GM12872 (cell line): ENCODE results near the gene IGFBP2.

ENCODE experiments used
- TF ChIP-seq, protein P1 (sequence below): IDR thresholded peaks from 3 replicates; pipeline ENCODE4 v1.5.1; 2011; ENCODE audit warnings: low read depth, mild to moderate bottlenecking, low read length, moderate library complexity; ENCODE audit not compliant: insufficient read depth

The IGFBP2 gene

GRCh38 chr2:216604458-216604857 lies 28.8 kb upstream of the IGFBP2 start:
- TF ChIP-seq, protein P1, sequence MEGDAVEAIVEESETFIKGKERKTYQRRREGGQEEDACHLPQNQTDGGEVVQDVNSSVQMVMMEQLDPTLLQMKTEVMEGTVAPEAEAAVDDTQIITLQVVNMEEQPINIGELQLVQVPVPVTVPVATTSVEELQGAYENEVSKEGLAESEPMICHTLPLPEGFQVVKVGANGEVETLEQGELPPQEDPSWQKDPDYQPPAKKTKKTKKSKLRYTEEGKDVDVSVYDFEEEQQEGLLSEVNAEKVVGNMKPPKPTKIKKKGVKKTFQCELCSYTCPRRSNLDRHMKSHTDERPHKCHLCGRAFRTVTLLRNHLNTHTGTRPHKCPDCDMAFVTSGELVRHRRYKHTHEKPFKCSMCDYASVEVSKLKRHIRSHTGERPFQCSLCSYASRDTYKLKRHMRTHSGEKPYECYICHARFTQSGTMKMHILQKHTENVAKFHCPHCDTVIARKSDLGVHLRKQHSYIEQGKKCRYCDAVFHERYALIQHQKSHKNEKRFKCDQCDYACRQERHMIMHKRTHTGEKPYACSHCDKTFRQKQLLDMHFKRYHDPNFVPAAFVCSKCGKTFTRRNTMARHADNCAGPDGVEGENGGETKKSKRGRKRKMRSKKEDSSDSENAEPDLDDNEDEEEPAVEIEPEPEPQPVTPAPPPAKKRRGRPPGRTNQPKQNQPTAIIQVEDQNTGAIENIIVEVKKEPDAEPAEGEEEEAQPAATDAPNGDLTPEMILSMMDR, result no peak

DNA sequence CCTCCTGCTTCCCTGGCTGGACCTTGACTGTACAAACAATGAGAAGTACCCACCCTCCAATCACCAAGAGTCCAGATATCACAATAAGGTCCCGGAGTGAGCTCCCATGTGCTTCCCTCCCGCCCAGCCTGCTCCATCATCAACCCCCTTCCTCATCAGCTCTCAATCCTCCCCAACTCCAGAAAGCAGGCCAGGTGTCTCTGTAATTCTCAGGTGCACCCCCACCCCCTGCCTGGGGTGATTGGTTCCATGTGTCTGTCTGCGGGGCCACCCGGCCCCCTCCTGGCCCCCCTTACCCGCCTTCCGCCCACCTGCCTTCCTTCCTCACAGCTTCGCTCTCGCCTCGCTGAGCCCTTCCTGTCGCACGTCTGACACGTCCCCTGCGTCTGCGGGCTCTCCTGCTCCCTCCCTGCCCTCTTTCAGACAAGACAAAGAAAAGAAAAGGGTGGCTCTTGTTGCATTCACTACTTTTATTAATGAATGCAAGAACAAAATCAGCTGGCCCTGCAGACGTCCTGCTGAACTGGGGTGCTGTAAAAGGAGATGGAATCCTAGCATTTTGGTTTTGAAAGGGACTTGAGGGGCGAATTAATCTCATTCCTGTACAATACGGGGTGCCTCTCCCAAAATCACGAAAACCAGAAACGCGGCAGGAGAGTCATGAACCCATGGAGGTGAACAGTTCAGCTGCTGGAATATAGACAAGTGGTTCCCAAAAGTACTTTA lies 26.5 kb upstream of the IGFBP2 start:
- TF ChIP-seq, protein P1, result no peak

DNA sequence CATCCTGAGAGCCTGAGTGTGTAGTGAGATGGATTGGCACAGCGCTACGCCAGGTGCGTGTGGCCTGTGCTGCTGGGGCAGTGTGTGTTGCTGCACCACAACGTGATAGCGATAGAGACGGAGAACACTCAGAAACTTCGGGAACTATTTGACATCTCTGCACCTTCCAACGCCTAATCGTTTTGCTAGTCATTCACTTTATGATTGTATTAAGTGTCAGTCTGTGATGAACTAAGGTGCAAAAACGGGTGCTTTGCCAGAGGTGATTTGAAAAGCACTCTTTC lies 26.0 kb upstream of the IGFBP2 start:
- TF ChIP-seq, protein P1, result no peak

GRCh38 chr2:216608525-216608924 lies 24.7 kb upstream of the IGFBP2 start:
- TF ChIP-seq, protein P1, result no peak

DNA sequence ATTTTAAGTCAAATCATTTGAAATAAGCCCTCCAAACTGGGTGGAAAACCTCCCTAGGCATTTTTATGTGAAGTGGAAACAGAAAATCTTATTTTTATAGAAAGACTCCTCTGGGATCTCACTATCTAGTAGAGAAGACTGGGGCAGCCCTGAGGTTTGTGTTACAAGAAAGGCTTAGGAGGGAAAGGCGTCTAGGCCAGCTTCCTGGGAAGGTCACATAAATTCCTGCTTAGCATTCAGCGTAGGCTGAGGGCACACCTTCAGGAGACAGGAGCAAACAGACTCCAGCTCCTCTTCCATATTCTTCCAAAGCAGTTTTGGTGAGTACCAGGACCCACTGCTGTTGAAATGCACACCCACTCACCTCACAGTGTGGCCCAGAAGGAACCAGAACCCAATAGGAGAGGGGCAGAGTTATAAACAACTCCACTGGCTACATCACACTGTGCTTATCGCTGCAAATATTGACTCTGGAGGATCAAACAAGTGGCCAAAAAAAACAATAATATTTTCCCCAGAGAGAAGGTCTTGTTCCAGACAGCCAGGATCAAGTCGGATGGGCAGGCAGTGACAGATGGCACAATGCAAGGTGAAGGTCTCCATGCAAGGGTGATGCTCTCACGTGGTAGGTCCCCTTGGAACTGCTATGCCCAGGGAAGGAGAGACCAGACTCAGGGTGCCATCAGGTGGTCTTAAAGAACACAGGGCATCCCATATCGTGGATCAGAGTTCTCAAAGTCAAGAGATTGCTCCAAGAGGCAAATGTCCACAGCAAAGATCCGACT lies 17.7 kb upstream of the IGFBP2 start:
- TF ChIP-seq, protein P1, result no peak

GRCh38 chr2:216616083-216616678 lies 17.0 kb upstream of the IGFBP2 start:
- TF ChIP-seq, protein P1, result no peak

GRCh38 chr2:216617159-216617815 lies 15.9 kb upstream of the IGFBP2 start:
- TF ChIP-seq, protein P1, result no peak
